OCI-LY1 (cell line): ENCODE measurements around the gene TGM5.

ENCODE experiments used
- H2AFZ ChIP-seq: fragments of 200-600 bp; sonication (generic), shearing (Covaris generic); 2 replicates; pipeline ENCODE4 v1.6.0; 2014; ENCODE audit warnings: antibody characterized with exemption, mild to moderate bottlenecking, low read length
- H3F3A ChIP-seq: fragments of 200-600 bp; sonication (generic), shearing (Covaris generic); 2 replicates; pipeline ENCODE4 v1.6.0; 2014; ENCODE audit warnings: mild to moderate bottlenecking, antibody characterized with exemption, low read length, moderate library complexity; ENCODE audit not compliant: insufficient read depth
- H3K27ac ChIP-seq: fragments of 200-600 bp; sonication (generic); 2 replicates; pipeline ENCODE4 v1.5.1; 2014; ENCODE audit warnings: low read length, mixed run types, mild to moderate bottlenecking, low read depth; ENCODE audit not compliant: poor library complexity, severe bottlenecking
- H3K27me3 ChIP-seq: fragments of 200-600 bp; sonication (generic); 2 replicates; pipeline ENCODE4 v1.6.0; 2014; ENCODE audit warnings: antibody characterized with exemption, mild to moderate bottlenecking, low read length, moderate library complexity; ENCODE audit not compliant: insufficient read depth
- H3K36me3 ChIP-seq: fragments of 200-600 bp; sonication (generic); 2 replicates; pipeline ENCODE4 v1.6.1; 2014; ENCODE audit warnings: mild to moderate bottlenecking, antibody characterized with exemption, low read length, moderate library complexity, mixed read lengths; ENCODE audit not compliant: insufficient read depth
- H3K4me1 ChIP-seq: fragments of 200-600 bp; sonication (generic); 2 replicates; pipeline ENCODE4 v1.5.1; 2014; ENCODE audit warnings: mild to moderate bottlenecking, low read length, moderate library complexity; ENCODE audit not compliant: insufficient read depth, severe bottlenecking
- H3K4me2 ChIP-seq: fragments of 200-600 bp; sonication (generic), shearing (Covaris generic); 2 replicates; pipeline ENCODE4 v1.6.1; 2014; ENCODE audit warnings: low read length
- H3K4me3 ChIP-seq: fragments of 200-600 bp; sonication (generic); 2 replicates; pipeline ENCODE4 v1.5.1; 2014; ENCODE audit warnings: low read length, low read depth, mild to moderate bottlenecking, mixed read lengths; ENCODE audit not compliant: poor library complexity, severe bottlenecking
- H3K79me2 ChIP-seq: fragments of 200-600 bp; shearing (Covaris generic); 2 replicates; pipeline ENCODE4 v1.6.1; 2016; ENCODE audit warnings: mixed run types, low read length, mixed read lengths; ENCODE audit not compliant: insufficient read depth
- H3K9ac ChIP-seq: fragments of 200-600 bp; sonication (generic), shearing (Covaris generic); 2 replicates; pipeline ENCODE4 v1.6.1; 2014; ENCODE audit warnings: mild to moderate bottlenecking, low read length, mixed read lengths
- H3K9me2 ChIP-seq: fragments of 200-600 bp; sonication (generic), shearing (Covaris generic); 2 replicates; pipeline ENCODE4 v1.6.1; 2014; ENCODE audit warnings: low read depth, mild to moderate bottlenecking, low read length, mixed read lengths
- H3K9me3 ChIP-seq: fragments of 200-600 bp; shearing (Covaris generic); 2 replicates; pipeline ENCODE4 v1.6.1; 2014; ENCODE audit warnings: low read length, mixed read lengths
- H4K20me1 ChIP-seq: fragments of 200-600 bp; sonication (generic), shearing (Covaris generic); 2 replicates; pipeline ENCODE4 v1.6.0; 2016; ENCODE audit warnings: mild to moderate bottlenecking, low read length; ENCODE audit not compliant: insufficient read depth
- CTCF ChIP-seq: fragments of 200-600 bp; sonication (generic), shearing (Covaris generic); IDR thresholded peaks from 2 replicates; pipeline ENCODE4 v1.5.1; 2017; ENCODE audit warnings: mild to moderate bottlenecking, antibody characterized with exemption, low read length, moderate library complexity, mixed read lengths
- EZH2 ChIP-seq: fragments of 200-600 bp; sonication (generic), shearing (Covaris generic); IDR thresholded peaks from 2 replicates; pipeline ENCODE4 v1.8.0; 2017; ENCODE audit warnings: borderline replicate concordance, mixed run types, mild to moderate bottlenecking, antibody characterized with exemption, low read length, moderate library complexity, mixed read lengths

The TGM5 gene

GRCh38 chr15:43279496-43279895, 12.8 kb upstream of the TGM5 start:
- TF ChIP-seq CTCF (no peak), EZH2 (no peak)
- Histone ChIP-seq H3F3A (no peaks in the 10 kb centered on the region), H3K4me3 (no peak overlapping the region), H3K27ac (no peak overlapping the region), H3K27me3 (peaks cover 7% of the 10 kb centered on the region; the same call in 1 of the 2 replicates), H3K4me1 (no peaks in the 10 kb centered on the region), H3K79me2 (no peaks in the 10 kb centered on the region), H2AFZ (no peak overlapping the region), H3K36me3 (no peaks in the 10 kb centered on the region), H3K9ac (no peak overlapping the region), H3K9me3 (no peaks in the 10 kb centered on the region), H3K9me2 (no peaks in the 10 kb centered on the region), H4K20me1 (no peaks in the 10 kb centered on the region), H3K4me2 (no peak overlapping the region)

- Histone ChIP-seq H3K9me2 (no peaks in the 10 kb centered on the region), H3F3A (no peaks in the 10 kb centered on the region), H3K36me3 (no peaks in the 10 kb centered on the region), H3K79me2 (no peaks in the 10 kb centered on the region), H3K9me3 (no peaks in the 10 kb centered on the region), H3K9ac (no peak overlapping the region), H4K20me1 (no peaks in the 10 kb centered on the region), H3K4me3 (no peak overlapping the region), H3K27me3 (peaks cover 7% of the 10 kb centered on the region; the same call in 1 of the 2 replicates), H2AFZ (no peak overlapping the region), H3K4me2 (no peak overlapping the region), H3K4me1 (no peaks in the 10 kb centered on the region), H3K27ac (no peak overlapping the region)
- TF ChIP-seq EZH2, result no peak
- TF ChIP-seq CTCF, result no peak
These were observed 12.1 kb upstream of the TGM5 start for GRCh38 chr15:43278869-43279268.

- Histone ChIP-seq H3F3A (no peaks in the 10 kb centered on the region), H3K27ac (no peak overlapping the region), H3K4me2 (no peak overlapping the region), H3K36me3 (no peaks in the 10 kb centered on the region), H2AFZ (no peak overlapping the region), H3K79me2 (no peaks in the 10 kb centered on the region), H3K4me3 (no peak overlapping the region), H3K9ac (no peak overlapping the region), H3K9me2 (no peaks in the 10 kb centered on the region), H4K20me1 (no peaks in the 10 kb centered on the region), H3K27me3 (peaks cover 7% of the 10 kb centered on the region; the same call in 1 of the 2 replicates), H3K4me1 (no peaks in the 10 kb centered on the region), H3K9me3 (no peaks in the 10 kb centered on the region)
- TF ChIP-seq EZH2 (no peak), CTCF (no peak)
These were observed 11.2 kb upstream of the TGM5 start for GRCh38 chr15:43277901-43278300.
